GM23248 (cell line): ENCODE data around the gene DHH.

ENCODE experiments used
- EZH2 ChIP-seq: fragments of 200-600 bp; sonication (generic); IDR thresholded peaks from 2 replicates; pipeline ENCODE4 v1.6.1; 2018; ENCODE audit warnings: antibody characterized with exemption, mild to moderate bottlenecking; ENCODE audit not compliant: insufficient read depth, poor library complexity, severe bottlenecking
- EZH2phosphoT487 ChIP-seq: fragments of 200-600 bp; sonication (generic); IDR thresholded peaks from 2 replicates; pipeline ENCODE4 v1.6.1; 2018; ENCODE audit warnings: antibody characterized with exemption, moderate library complexity, mild to moderate bottlenecking, low read depth; ENCODE audit not compliant: insufficient read depth

DNA sequence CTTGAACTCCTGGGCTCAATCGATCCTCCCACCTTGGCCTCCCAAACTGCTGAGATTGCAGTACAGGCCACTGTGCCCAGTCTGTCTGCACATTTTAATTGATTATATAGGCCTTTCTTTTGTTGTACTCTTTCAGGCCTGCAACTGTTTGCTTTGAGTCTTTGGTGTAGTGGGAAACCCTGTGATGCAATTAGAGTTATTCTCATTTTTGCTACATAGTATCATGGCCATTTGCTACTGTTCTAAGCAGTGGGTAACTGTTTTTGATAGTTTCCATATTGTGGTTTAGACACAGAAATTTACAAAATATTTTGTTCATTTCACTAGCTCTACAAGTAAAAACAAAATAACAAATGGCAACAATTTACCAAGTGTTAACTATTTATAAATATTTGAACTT, 42.9 kb upstream of the DHH start:
- TF ChIP-seq EZH2 (no peak), EZH2phosphoT487 (no peak)
